SK-N-SH (cell line): ENCODE results near the gene GOLGA8O. TPM values are rescaled to one million over a fixed set of nuclear protein-coding genes. Genes with fewer than 3 reads are reported as not detected.
"Not testable (repeated sequence)": the region's sequence is repeated elsewhere in the genome, so short reads cannot be mapped to it uniquely, and the experiment has no call there.

Experiments
- CTCF ChIA-PET: fragments of 300-600, 350-600 bp; formaldehyde crosslinking; extraction: SDS; loops from one replicate; lab custom pipeline; 2021; lab: Yijun Ruan, JAX
- POLR2A ChIA-PET: fragments of 350-600 bp; sonication (Branson Sonifier 250); formaldehyde crosslinking; extraction: SDS; loops from one replicate; lab custom pipeline; 2020; ENCODE audit warnings: antibody characterized with exemption, inconsistent platforms; lab: Yijun Ruan, JAX
- DNase-seq: peaks from one replicate; pipeline ENCODE4 v3.0.0; 2012
- H2AFZ ChIP-seq: fragments of 200-600 bp; sonication (generic); 2 replicates; pipeline ENCODE4 v1.8.1; 2016; ENCODE audit warnings: antibody characterized with exemption, mild to moderate bottlenecking, low read depth
- H3F3A ChIP-seq: fragments of 200-600 bp; sonication (generic); replicated peaks from 2 replicates; pipeline ENCODE3; 2016; ENCODE audit warnings: antibody characterized with exemption, mild to moderate bottlenecking; ENCODE audit not compliant: insufficient read depth
- H3K27ac ChIP-seq, 2 experiments: fragments of 200-500 bp in 1 of 2; fragments of 200-600 bp in 1 of 2; sonication (Bioruptor generic) in 1 of 2; sonication (generic), shearing (Covaris generic) in 1 of 2; 2 replicates each; pipeline versions ENCODE4 v1.5.1 to v1.6.1; 2014 to 2016; ENCODE audit warnings: low read depth in 2 of 2, inconsistent platforms in 1 of 2, low read length in 1 of 2, mild to moderate bottlenecking in 1 of 2, mixed read lengths in 1 of 2
- H3K27me3 ChIP-seq: fragments of 200-600 bp; sonication (generic), shearing (Covaris generic); 2 replicates; pipeline ENCODE4 v1.6.1; 2016; ENCODE audit warnings: mixed run types; ENCODE audit not compliant: insufficient read depth
- H3K36me3 ChIP-seq, 2 experiments: fragments of 200-500 bp in 1 of 2; fragments of 200-600 bp in 1 of 2; sonication (Bioruptor generic) in 1 of 2; sonication (generic) in 1 of 2; replicated peaks in 1 of 2; 2 replicates each; pipeline versions ENCODE3 to v1.5.1; 2014 to 2016; ENCODE audit warnings: low read length in 1 of 2, mild to moderate bottlenecking in 1 of 2; ENCODE audit not compliant: insufficient read depth in 2 of 2, control insufficient read depth in 1 of 2
- H3K4me1 ChIP-seq, 2 experiments: fragments of 200-500 bp in 1 of 2; fragments of 200-600 bp in 1 of 2; sonication (Bioruptor generic) in 1 of 2; sonication (generic), shearing (Covaris generic) in 1 of 2; 2 replicates each; pipeline versions ENCODE4 v1.5.1 to v1.6.1; 2014 to 2016; ENCODE audit warnings: low read depth in 1 of 2, low read length in 1 of 2, mixed run types in 1 of 2; ENCODE audit not compliant: insufficient read depth in 2 of 2, control insufficient read depth in 1 of 2
- H3K4me2 ChIP-seq: fragments of 200-600 bp; sonication (generic), shearing (Covaris generic); 2 replicates; pipeline ENCODE4 v1.6.1; 2017; ENCODE audit warnings: mixed run types
- H3K4me3 ChIP-seq, 2 experiments: fragments of 200-500 bp in 1 of 2; fragments of 200-600 bp in 1 of 2; sonication (Bioruptor generic) in 1 of 2; sonication (generic), shearing (Covaris generic) in 1 of 2; 2 replicates each; pipeline versions ENCODE4 v1.5.1 to v1.8.1; 2014 to 2016; ENCODE audit warnings: low read depth in 2 of 2, inconsistent platforms in 1 of 2, low read length in 1 of 2, mild to moderate bottlenecking in 1 of 2, mixed read lengths in 1 of 2, moderate library complexity in 1 of 2
- H3K79me2 ChIP-seq: fragments of 200-600 bp; sonication (generic); 2 replicates; pipeline ENCODE4 v1.8.1; 2017; ENCODE audit warnings: mild to moderate bottlenecking; ENCODE audit not compliant: insufficient read depth
- H3K9ac ChIP-seq: fragments of 200-600 bp; sonication (generic); 2 replicates; pipeline ENCODE4 v1.6.1; 2017; ENCODE audit warnings: mixed run types
- H3K9me2 ChIP-seq: fragments of 200-600 bp; sonication (generic); 2 replicates; pipeline ENCODE4 v1.6.1; 2017; ENCODE audit warnings: mixed run types
- H3K9me3 ChIP-seq: fragments of 200-600 bp; sonication (generic); 2 replicates; pipeline ENCODE4 v1.6.1; 2017; ENCODE audit warnings: mixed run types, mild to moderate bottlenecking, moderate library complexity
- H4K20me1 ChIP-seq: fragments of 200-600 bp; sonication (generic); 2 replicates; pipeline ENCODE4 v1.6.1; 2017; ENCODE audit warnings: mild to moderate bottlenecking, mixed run types; ENCODE audit not compliant: insufficient read depth
- WGBS: methylation state at CpG from one replicate; pipeline ENCODE4 v1.1.6; 2017; ENCODE audit warnings: low lambda C conversion rate; 5-methylcytosine and 5-hydroxymethylcytosine counted together
- polyA plus RNA-seq, 3 experiments: library from polyadenylated mRNA; depleted of rRNA; stranded (reverse); fragments of >200 nt; gene quantifications; 2 replicates each; pipeline ENCODE4 v1.2.3, GENCODE V29; 2012

GOLGA8O gene, protein sequence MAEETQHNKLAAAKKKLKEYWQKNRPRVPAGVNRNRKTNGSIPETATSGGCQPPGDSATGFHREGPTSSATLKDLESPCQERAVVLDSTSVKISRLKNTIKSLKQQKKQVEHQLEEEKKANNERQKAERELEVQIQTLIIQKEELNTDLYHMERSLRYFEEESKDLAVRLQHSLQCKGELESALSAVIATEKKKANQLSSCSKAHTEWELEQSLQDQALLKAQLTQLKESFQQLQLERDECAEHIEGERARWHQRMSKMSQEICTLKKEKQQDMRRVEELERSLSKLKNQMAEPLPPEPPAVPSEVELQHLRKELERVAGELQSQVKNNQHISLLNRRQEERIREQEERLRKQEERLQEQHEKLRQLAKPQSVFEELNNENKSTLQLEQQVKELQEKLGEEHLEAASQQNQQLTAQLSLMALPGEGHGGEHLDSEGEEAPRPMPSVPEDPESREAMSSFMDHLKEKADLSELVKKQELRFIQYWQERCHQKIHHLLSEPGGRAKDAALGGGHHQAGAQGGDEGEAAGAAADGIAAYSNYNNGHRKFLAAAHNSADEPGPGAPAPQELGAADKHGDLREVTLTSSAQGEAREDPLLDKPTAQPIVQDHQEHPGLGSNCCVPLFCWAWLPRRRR
- polyA plus RNA-seq (2012; rRNA removed), result 0.26 and 0.31 TPM in 2 replicates
- polyA plus RNA-seq (2012; cell fraction: cytosol; rRNA removed), result 0.12 and 0.22 TPM in 2 replicates
- 1.5 and 2.4 TPM in 2 replicates for polyA plus RNA-seq (2012; cell fraction: nucleus; rRNA removed)

DNA sequence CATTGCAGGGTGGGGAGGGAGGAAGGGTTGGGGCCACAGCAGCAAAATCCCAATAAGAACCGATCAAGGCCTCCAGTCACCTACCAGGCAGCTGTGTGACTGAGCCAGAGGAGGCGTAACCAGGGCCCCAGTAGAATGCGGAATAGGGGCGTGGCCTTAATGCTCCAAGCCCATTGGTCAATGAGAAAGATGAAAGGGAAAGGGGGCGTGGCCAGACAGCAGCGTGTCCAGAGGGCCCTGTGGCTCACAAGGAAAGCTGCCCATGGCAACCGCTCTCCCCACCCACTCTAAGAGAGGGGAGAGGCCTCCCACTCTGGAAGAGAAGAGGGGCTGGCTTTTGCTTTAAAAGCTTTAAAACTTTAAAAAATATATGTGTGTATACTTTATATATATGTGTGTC is at the start of gene GOLGA8O:
GOLGA8O (minus strand) TSS at position 101 of the 400 bp plus-strand sequence; CDS start at position 3, 98 bp downstream.
- CTCF ChIA-PET, result not testable (repeated sequence)
- WGBS, result no CpG with 5 or more reads among the region's 7 CpGs

DNA sequence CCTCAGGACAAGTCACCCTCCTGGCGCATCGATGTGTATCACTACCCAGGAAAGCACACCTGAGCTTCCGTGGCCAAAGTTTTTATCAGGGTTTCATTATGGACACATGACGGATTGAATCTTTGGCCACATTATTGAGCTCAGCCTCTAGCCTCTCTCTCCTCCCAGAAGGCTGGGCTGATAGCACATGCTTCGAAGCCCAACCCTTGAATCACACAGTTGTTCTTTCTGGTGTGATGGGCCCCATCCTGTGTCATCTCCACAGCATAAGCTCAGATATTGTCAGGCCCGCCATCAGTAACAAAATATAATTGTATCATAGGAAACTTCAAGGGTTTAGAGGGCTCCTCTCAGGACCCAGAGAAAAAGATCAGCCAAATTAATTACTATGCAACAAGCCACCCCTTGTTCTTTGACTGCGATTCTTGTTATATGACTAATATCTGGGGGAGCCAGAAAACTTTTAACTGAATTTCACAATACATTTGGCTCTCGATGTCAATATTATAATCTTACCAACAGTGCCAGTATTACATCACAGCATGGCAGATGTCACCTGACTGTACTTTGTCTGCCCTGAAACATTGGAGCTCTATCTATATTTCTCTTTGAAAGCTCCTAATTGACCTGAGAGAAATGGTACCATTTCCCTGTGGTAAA is 48.8 kb upstream of the GOLGA8O start:
- no CpG with 5 or more reads among the region's 8 CpGs for WGBS

More for the DNA sequence above, at the start of gene GOLGA8O:
- H3K9ac ChIP-seq, H3K9me2 ChIP-seq, H3K4me3 ChIP-seq, H2AFZ ChIP-seq, H3K9me3 ChIP-seq, POLR2A ChIA-PET, H3K4me2 ChIP-seq, H3K27me3 ChIP-seq, H3K27ac ChIP-seq, H3K4me1 ChIP-seq, H3K79me2 ChIP-seq, H3F3A ChIP-seq, H4K20me1 ChIP-seq, H3K36me3 ChIP-seq, DNase-seq: not testable (repeated sequence)

DNA sequence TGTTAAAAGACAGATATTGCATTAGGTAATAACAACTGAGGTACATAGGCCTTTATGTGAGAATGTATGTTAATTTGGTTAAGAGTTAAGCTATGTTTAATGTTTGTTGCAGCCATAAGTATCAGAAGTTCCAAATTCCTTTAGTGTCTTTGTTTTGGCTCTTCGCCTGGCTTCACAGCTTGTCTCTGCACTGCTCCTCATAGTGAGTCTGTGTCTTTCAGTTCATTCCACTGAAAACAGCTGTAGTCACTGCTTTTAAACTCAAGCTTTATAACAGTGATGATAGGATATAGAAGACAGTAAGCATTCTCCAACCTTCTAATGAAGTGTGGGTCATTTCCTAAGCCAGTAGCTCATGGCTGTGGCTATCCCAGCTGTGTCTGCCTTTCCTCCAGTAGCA is 47.5 kb upstream of the GOLGA8O start:
- H3K9ac ChIP-seq, H3K79me2 ChIP-seq, H4K20me1 ChIP-seq, H3K4me3 ChIP-seq, DNase-seq, H3K9me3 ChIP-seq, H3K4me2 ChIP-seq, H2AFZ ChIP-seq, H3K4me1 ChIP-seq, H3K27me3 ChIP-seq, POLR2A ChIA-PET, H3K36me3 ChIP-seq, H3K9me2 ChIP-seq, H3K27ac ChIP-seq, H3F3A ChIP-seq, CTCF ChIA-PET: not testable (repeated sequence)
- 92% methylated on average over 1 of the region's 1 CpG for WGBS

More for the DNA sequence above, 48.8 kb upstream of the GOLGA8O start:
- H3K9ac ChIP-seq, H3K4me1 ChIP-seq, H4K20me1 ChIP-seq, H2AFZ ChIP-seq, H3K79me2 ChIP-seq, POLR2A ChIA-PET, H3K9me2 ChIP-seq, DNase-seq, H3K4me2 ChIP-seq, CTCF ChIA-PET, H3K27me3 ChIP-seq, H3K27ac ChIP-seq, H3F3A ChIP-seq, H3K4me3 ChIP-seq, H3K36me3 ChIP-seq, H3K9me3 ChIP-seq: not testable (repeated sequence)

DNA sequence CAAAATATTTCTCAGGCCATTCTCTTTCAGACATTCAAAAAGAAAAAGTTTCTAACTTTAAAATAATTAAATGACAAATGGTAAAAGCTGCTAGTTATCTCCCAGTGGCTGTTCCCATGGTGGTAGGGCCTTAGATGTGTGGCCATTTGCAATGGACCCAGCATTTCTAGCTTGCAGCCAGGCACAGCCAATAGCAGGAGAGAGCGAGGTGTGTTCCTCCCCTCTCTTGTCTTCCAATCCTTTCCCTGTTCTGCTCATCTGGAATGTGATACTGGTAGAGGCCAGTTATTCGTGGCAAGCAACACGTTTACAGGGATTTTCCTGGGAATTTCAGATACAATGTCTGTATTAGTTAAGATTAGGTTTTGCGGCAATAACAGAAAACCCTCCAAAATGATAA is 37.3 kb upstream of the GOLGA8O start:
- H3K9me3 ChIP-seq, H3K9me2 ChIP-seq, H3K4me3 ChIP-seq, H3K9ac ChIP-seq, H2AFZ ChIP-seq, H3K27me3 ChIP-seq, H3K4me1 ChIP-seq, POLR2A ChIA-PET, H3K79me2 ChIP-seq, H3K36me3 ChIP-seq, DNase-seq, CTCF ChIA-PET, H4K20me1 ChIP-seq, H3F3A ChIP-seq, H3K27ac ChIP-seq, H3K4me2 ChIP-seq: not testable (repeated sequence)
- WGBS, result no CpG with 5 or more reads among the region's 4 CpGs

DNA sequence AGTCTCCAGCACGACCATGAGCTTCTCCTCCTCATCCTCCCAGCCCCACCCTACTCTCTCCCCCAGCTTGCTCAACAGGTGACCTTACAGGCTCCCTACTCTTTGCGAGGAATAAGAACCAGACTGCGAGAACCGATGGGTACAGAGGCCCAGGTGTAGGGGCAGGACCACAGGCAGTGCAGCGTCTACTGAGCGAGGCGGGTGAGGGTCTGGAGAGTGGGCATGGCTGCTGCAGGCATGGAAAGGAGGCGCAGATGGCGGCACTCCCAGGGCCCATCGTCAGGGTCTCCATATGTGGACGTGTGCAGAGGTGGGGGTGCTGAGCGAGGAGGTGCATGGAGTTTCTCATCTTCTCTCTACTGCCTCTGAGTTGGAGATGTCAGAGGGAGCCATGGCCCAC is 31.0 kb upstream of the GOLGA8O start:
- DNase-seq, CTCF ChIA-PET, H3K27ac ChIP-seq, H3K4me3 ChIP-seq, POLR2A ChIA-PET, H3K36me3 ChIP-seq, H3K9me2 ChIP-seq, H3K27me3 ChIP-seq, H2AFZ ChIP-seq, H3K9me3 ChIP-seq, H3K4me2 ChIP-seq, H4K20me1 ChIP-seq, H3F3A ChIP-seq, H3K4me1 ChIP-seq, H3K9ac ChIP-seq, H3K79me2 ChIP-seq: not testable (repeated sequence)
- 85% methylated on average over 8 of the region's 12 CpGs for WGBS

DNA sequence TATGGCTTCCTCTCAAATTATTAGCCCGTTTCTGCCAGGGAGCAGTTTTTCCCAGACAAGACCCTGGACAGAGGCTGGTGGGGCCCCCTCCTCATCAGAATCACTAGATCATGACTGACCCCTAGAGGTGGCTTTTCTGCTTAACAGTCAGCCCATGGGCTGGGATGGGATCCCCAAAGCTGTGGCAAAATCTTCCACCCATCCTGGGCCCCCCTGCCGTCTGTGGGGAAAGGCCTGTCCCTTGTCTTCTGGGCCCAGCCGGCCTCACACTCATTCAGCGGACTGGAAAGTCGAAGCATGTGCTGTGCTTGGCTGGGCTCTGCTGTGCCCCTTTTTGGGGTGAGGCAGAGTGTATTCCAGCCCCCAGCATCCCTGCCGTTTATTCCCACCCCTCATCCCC is 27.9 kb upstream of the GOLGA8O start:
- CTCF ChIA-PET, H3F3A ChIP-seq, H3K36me3 ChIP-seq, H3K9ac ChIP-seq, H3K4me2 ChIP-seq, H3K27me3 ChIP-seq, H3K79me2 ChIP-seq, H3K9me2 ChIP-seq, H2AFZ ChIP-seq, H3K27ac ChIP-seq, H3K9me3 ChIP-seq, H3K4me1 ChIP-seq, DNase-seq, H3K4me3 ChIP-seq, H4K20me1 ChIP-seq, POLR2A ChIA-PET: not testable (repeated sequence)
- 0% methylated on average over 1 of the region's 6 CpGs for WGBS
